Stromal cell of bone marrow (primary cell): ENCODE data around the gene MAP4K2.

Source experiments
- DNase-seq: peaks from one replicate; pipeline ENCODE4 v3.0.0-alpha.2; 2012; ENCODE audit warnings: low read depth

MAP4K2 gene

GRCh38 chr11:64754124-64754918 lies 48.7 kb downstream of the MAP4K2 start:
- no peak for DNase-seq

DNA sequence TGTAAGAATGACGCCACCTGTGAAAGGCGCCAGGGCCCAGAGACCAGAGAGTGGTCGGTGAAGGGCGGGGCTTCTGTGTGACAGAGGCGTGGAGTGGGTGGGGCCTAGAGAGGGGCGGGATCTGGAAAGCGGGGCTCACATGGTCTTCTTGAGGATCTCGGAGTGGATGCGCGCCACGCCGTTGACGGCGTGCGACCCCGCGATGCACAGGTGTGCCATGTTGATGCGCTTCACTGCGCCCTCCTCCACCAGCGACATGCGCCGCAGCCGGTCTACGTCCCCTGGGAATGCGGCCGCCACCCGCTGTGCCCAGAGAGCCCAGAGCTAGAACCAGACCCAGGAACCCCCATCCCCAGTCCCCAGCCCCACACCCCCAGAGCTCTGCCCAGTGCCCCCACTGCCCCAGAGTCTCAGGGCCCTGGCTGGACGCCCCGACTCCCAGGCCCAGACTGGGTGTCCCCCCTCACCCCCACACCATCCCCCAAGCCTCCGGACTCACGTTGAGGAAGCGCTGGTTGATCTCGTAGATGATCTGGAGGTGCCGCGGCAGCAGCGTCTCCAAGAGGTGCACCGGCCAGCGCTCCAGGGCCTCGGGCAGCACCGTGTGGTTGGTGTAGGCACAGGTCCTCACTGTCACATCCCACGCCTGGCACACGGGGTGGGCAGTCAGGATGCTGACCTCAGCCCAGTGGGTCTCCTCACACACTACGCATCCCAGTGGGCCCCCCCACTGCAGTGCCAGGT lies 49.5 kb downstream of the MAP4K2 start:
- DNase-seq: no peak

- DNase-seq: no peak
These were observed 50.0 kb downstream of the MAP4K2 start for GRCh38 chr11:64753019-64753379.

- DNase-seq: no peak
These were observed 50.6 kb downstream of the MAP4K2 start for GRCh38 chr11:64752175-64752970.

DNA sequence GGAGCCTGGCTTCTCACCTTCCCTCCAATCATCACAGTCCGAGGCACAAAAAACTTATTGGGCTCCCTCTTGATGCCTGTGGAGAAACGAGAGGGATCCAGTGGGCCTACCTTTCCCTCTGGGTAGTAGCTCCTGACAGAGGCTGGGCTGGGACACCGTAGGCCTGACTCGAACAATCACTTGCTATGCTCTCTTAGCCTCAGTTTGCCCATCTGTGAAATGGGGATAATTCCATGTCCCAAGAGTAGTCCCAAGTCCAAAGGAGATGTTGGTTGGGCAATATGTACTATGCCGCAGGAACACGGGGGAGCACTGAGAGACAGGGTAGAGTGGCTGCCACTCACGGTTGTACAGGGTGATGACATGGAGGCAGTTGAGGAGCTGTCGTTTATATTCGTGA lies 51.4 kb downstream of the MAP4K2 start:
- no peak for DNase-seq

DNA sequence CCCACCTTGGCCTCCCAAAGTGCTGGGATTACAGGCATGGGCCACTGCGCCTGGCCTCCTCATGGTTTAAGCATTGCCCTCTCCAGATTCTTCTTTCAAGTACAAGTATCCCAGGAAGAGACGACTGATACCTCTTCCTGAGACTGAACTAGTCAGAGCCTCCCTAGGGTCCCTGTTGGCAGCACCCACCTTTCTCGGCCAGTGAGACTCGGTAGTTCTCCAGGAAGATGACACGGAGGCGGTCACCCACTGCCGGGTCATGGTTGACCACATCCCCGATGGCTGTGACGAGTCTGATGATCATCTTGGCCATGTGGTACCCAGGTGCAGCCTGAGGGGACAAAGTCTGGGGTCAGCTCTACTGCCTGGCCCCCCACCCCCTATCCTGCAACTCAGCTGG lies 51.9 kb downstream of the MAP4K2 start:
- DNase-seq: no peak

GRCh38 chr11:64750361-64751054 lies 52.5 kb downstream of the MAP4K2 start:
- no peak for DNase-seq

DNA sequence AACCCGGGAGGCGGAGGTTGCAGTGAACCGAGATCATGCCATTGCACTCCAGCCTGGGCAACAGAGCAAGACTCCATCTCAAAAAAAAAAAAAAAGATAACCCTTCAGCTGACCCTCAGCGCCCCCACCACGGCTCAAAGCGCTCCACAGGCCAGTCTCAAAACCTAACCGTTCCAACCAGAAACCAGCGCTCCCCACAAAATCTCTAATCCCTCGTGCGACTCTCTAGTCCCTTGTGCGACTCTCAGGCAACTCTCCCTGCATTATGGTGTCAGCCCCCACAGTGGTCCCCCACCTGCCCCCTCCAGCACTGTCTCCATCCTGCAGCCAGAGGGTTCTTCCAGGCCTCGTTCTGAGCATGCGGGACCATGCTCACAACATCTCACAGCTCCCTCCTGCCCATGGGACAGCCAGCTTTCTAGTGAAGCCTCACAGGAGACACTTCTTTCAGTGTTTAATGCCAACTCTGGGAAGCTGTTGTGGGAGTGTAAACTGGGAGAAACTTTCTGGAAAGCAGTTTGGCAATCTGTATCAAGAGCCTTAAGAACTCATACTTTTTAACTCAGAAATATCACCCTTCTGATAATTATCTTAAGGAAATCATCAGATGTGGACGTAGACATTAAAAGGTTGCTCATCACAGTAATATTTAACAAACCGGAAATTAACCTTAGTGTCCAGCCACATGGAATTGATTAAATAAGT lies 54.9 kb downstream of the MAP4K2 start:
- DNase-seq: no peak

GRCh38 chr11:64746486-64746885 lies 56.5 kb downstream of the MAP4K2 start:
- no peak for DNase-seq

GRCh38 chr11:64745521-64746328 lies 57.3 kb downstream of the MAP4K2 start:
- peak; percentile 13 for DNase-seq

- no peak for DNase-seq
These were observed 57.9 kb downstream of the MAP4K2 start for GRCh38 chr11:64745189-64745520.

GRCh38 chr11:64744544-64745188 lies 58.3 kb downstream of the MAP4K2 start:
- no peak for DNase-seq

DNA sequence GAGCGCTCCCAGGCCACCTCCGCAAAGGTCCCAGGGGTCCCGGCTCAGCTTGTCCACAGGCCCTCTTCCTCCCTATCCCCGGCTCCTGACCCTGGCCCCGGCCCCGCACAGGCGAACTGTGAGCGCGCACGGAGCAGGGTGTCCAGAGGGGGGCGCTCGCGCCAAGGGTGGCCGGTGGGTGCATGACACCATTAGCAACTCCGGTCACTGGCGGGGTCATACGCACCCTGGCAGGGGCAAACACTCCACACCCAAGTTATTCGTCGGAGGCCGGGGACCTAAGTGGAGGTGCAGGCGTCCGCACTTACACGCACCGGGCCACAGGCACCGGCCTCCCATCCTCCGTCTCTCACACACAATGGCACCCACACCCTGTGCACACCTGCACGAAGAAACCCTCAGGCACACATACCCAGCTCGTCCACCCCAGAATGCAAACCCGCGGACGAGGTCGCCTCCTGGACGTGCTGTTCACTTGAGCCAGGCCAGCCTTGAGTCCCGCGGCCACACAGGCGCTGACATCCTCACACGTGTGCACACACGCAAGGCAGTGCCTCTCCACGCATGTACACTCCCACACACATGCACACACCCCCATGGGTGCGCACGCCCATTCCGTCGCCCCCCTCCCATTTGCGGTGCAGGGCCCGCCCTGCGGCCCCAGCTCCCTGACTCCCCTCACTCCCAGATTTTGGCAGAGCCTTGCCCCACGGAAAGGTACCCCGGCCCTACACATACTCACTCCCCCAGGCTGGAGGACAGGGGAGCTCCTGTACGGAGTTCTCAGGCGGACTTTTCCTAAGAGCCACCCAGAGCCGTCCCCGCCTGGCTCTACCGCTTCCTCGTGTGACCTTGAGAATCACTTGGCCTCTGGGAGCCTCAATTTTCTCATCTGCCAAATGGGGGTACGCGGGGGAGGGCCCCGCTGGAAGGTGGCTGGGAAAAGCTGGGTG lies 59.1 kb downstream of the MAP4K2 start, which contains the start of gene RASGRP2:
Gene RASGRP2, minus strand, starts transcription at position 552 of the 953 bp plus-strand sequence. CDS start 1,276 bp downstream, outside the sequence.
- DNase-seq: no peak

- peak; percentile 13 for DNase-seq
These were observed 60.0 kb downstream of the MAP4K2 start for GRCh38 chr11:64742889-64743590.

DNA sequence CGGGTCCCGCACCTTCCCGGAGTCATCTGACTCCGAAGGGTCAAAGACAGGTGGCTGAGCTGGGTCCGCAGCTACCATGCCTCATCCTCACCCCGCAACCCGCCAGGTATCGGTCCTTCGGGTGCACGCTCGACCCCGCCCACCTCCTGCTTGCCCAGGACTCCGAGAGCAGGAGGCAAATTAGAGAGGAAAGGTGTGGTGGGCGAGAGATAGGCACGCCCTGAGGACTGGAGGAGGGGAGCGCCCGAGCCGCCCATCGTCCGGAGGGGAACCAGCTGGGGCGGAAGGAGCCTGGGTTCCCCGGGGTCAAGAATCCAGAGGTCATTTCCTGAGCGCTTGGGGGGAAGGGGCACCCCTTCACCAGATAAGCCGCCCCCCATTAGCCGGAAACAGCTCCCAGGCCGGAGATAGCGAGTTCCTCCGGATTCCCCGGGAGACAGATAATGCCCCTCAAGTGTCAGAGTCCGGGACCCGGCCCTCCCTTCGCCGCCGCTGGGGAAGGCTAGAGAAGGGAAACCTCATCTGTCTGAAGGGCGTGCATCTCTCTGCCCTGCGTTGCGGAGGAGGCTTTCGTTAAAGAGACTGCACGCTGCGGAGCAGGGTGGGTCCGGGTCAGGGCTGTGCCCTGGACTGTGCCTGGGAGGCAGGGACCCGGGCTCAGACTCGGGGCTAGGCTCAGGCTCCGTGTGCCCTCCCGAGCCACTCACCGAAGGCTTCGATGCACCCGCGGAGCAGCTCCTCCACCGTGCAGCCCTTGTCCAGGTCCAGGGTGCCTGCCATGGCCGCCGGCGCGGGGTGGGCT lies 60.7 kb downstream of the MAP4K2 start:
- no peak for DNase-seq

DNA sequence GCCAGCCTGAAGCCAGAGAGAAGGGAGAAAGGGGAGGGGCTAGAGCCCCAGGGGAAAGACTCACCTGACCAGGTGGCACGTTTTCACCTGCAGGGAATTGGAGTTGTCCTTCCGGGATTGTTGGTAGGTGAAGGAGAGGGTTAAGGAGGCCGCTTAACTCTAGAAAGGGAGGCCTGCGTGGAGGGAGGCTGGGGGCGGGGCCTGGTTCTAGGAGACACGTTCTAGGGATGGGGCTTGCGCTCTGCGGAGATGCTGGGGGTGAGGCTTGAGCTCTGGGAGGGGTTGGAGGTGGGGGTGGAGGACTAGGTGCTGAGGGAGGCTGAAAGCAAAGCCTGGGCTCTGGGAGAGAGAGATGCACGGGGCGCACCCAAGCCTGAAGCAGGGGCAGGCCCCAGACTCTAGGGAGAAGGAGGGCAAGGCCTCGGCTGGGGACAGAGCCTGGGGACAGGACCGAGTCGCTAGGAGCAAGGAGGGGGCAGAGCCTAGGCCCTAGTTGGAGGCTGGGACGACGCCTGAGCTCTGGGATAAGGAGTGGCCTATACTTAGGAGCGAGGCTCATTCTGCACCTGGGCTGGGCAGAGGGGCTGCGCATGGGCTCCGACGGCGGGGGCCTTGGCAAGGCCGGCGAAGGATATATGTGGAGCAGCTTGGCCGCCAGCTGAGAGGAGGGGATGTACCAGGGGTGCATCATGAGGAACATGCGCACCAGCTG lies 61.5 kb downstream of the MAP4K2 start:
- no peak for DNase-seq

DNA sequence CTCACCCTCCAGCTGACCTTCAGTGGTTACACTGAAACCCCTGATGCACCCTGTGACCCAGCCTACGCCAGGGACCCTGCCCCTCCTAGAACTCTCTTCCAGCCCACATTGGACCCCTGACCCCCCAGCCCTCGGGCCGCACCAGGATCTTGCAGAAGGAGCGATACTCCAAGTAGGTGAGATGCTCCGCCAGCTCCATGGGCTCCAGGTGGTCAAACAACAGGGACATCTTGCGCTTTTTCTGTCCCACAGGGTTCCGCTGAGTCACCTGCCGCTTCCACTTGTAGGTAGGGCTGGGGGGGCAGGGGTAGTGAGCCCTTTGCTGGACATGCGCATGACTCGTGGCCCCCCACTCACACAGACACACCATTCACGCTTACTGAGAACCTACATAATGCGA lies 63.1 kb downstream of the MAP4K2 start:
- no peak for DNase-seq
